HEK293 (cell line): ENCODE data around the gene TACC2.

Experiments used
- CTCF ChIA-PET: fragments of 350-600 bp; formaldehyde crosslinking; extraction: SDS; loops from one replicate; lab custom pipeline; 2021; ENCODE audit warnings: antibody characterized with exemption; lab: Yijun Ruan, JAX
- POLR2A ChIA-PET: fragments of 300-600 bp; formaldehyde crosslinking; extraction: SDS; loops from one replicate; lab custom pipeline; 2020; ENCODE audit warnings: antibody characterized with exemption, inconsistent platforms; lab: Yijun Ruan, JAX
- H3K27ac ChIP-seq: fragments of 200-500 bp; sonication (Bioruptor generic); 2 replicates; pipeline ENCODE4 v1.5.1; 2014; ENCODE audit warnings: low read depth, low read length, control low read depth, inconsistent platforms; ENCODE audit errors: extremely low read depth
- H3K36me3 ChIP-seq, 2 experiments: fragments of 200-500 bp in 1 of 2; sonication (Bioruptor generic) in 1 of 2; 1 replicate in 1 of 2; 2 replicates in 1 of 2; pipeline ENCODE4 v1.5.1; 2014 to 2017; ENCODE audit warnings: inconsistent platforms in 2 of 2, low read length in 2 of 2; ENCODE audit not compliant: control insufficient read depth in 2 of 2, insufficient read depth in 1 of 2
- H3K4me1 ChIP-seq: fragments of 200-500 bp; sonication (Bioruptor generic); 2 replicates; pipeline ENCODE4 v1.5.1; 2014; ENCODE audit warnings: mild to moderate bottlenecking, low read length, inconsistent platforms; ENCODE audit not compliant: control insufficient read depth, insufficient read depth
- H3K4me3 ChIP-seq: 2 replicates; pipeline ENCODE4 v1.5.1; 2011; ENCODE audit warnings: low read depth, mild to moderate bottlenecking, control low read depth, low read length, moderate library complexity
- H3K9me3 ChIP-seq: fragments of 200-500 bp; sonication (Bioruptor generic); 2 replicates; pipeline ENCODE4 v1.5.1; 2014; ENCODE audit warnings: low read depth, low read length, inconsistent platforms; ENCODE audit not compliant: control insufficient read depth, insufficient read depth
- GLIS1 ChIP-seq: fragments of 450-650 bp; formaldehyde crosslinking; IDR thresholded peaks from 2 replicates; pipeline ENCODE4 v1.5.1; 2016; ENCODE audit warnings: missing biosample characterization, missing genetic modification characterization
- PATZ1 ChIP-seq: fragments of 450-650 bp; formaldehyde crosslinking; IDR thresholded peaks from 2 replicates; pipeline ENCODE4 v1.5.1; 2016; ENCODE audit warnings: missing biosample characterization, missing genetic modification characterization
- PRDM1 ChIP-seq: fragments of 450-650 bp; formaldehyde crosslinking; IDR thresholded peaks from 2 replicates; pipeline ENCODE4; 2016; ENCODE audit warnings: missing biosample characterization, missing genetic modification characterization
- ZFP3 ChIP-seq: fragments of 450-650 bp; formaldehyde crosslinking; IDR thresholded peaks from 2 replicates; pipeline ENCODE4 v1.5.1; 2016; ENCODE audit warnings: low read depth, missing biosample characterization, missing genetic modification characterization
- ZNF169 ChIP-seq: fragments of 450-650 bp; formaldehyde crosslinking; IDR thresholded peaks from 2 replicates; pipeline ENCODE4 v1.5.1; 2016; ENCODE audit warnings: missing biosample characterization, missing genetic modification characterization
- ZNF223 ChIP-seq: fragments of 450-650 bp; formaldehyde crosslinking; IDR thresholded peaks from 2 replicates; pipeline ENCODE4 v1.5.1; 2016; ENCODE audit warnings: missing biosample characterization, missing genetic modification characterization
- ZNF335 ChIP-seq: fragments of 450-650 bp; formaldehyde crosslinking; conservative IDR thresholded peaks from 2 replicates; pipeline ENCODE4 v1.5.1; 2016; ENCODE audit warnings: missing biosample characterization, missing genetic modification characterization
- ZNF513 ChIP-seq: fragments of 450-650 bp; IDR thresholded peaks from 2 replicates; pipeline ENCODE4 v1.5.1; 2018; ENCODE audit warnings: missing biosample characterization, missing genetic modification characterization
- ZNF521 ChIP-seq: fragments of 450-650 bp; formaldehyde crosslinking; IDR thresholded peaks from 2 replicates; pipeline ENCODE4 v1.5.1; 2017; ENCODE audit warnings: missing biosample characterization, mild to moderate bottlenecking, missing genetic modification characterization
- ZNF530 ChIP-seq: fragments of 450-650 bp; formaldehyde crosslinking; IDR thresholded peaks from 2 replicates; pipeline ENCODE4 v1.5.1; 2016; ENCODE audit warnings: low read depth, missing biosample characterization, missing genetic modification characterization
- TF ChIP-seq, protein P1 (sequence below): fragments of 450-650 bp; formaldehyde crosslinking; IDR thresholded peaks from 2 replicates; pipeline ENCODE4 v1.5.1; 2016; ENCODE audit warnings: missing biosample characterization, missing genetic modification characterization, borderline replicate concordance
- TF ChIP-seq, protein P2 (sequence below): fragments of 450-650 bp; formaldehyde crosslinking; IDR thresholded peaks from 2 replicates; pipeline ENCODE4; 2016; ENCODE audit warnings: missing biosample characterization, missing genetic modification characterization

The TACC2 gene

GRCh38 chr10:122126763-122127659 is 138.0 kb downstream of the TACC2 start (continued):
- TF ChIP-seq, protein P1, sequence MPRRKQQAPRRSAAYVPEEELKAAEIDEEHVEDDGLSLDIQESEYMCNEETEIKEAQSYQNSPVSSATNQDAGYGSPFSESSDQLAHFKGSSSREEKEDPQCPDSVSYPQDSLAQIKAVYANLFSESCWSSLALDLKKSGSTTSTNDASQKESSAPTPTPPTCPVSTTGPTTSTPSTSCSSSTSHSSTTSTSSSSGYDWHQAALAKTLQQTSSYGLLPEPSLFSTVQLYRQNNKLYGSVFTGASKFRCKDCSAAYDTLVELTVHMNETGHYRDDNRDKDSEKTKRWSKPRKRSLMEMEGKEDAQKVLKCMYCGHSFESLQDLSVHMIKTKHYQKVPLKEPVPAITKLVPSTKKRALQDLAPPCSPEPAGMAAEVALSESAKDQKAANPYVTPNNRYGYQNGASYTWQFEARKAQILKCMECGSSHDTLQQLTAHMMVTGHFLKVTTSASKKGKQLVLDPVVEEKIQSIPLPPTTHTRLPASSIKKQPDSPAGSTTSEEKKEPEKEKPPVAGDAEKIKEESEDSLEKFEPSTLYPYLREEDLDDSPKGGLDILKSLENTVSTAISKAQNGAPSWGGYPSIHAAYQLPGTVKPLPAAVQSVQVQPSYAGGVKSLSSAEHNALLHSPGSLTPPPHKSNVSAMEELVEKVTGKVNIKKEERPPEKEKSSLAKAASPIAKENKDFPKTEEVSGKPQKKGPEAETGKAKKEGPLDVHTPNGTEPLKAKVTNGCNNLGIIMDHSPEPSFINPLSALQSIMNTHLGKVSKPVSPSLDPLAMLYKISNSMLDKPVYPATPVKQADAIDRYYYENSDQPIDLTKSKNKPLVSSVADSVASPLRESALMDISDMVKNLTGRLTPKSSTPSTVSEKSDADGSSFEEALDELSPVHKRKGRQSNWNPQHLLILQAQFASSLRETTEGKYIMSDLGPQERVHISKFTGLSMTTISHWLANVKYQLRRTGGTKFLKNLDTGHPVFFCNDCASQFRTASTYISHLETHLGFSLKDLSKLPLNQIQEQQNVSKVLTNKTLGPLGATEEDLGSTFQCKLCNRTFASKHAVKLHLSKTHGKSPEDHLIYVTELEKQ, result no peak
- TF ChIP-seq ZNF169 (tag by site-specific recombination) (no peak), ZNF521 (tag by site-specific recombination) (no peak), ZNF335 (tag by site-specific recombination) (peak; percentile 32; the same call in 1 of the 2 replicates), ZNF513 (no peak), ZNF530 (tag by site-specific recombination) (no peak), ZFP3 (no peak)

DNA sequence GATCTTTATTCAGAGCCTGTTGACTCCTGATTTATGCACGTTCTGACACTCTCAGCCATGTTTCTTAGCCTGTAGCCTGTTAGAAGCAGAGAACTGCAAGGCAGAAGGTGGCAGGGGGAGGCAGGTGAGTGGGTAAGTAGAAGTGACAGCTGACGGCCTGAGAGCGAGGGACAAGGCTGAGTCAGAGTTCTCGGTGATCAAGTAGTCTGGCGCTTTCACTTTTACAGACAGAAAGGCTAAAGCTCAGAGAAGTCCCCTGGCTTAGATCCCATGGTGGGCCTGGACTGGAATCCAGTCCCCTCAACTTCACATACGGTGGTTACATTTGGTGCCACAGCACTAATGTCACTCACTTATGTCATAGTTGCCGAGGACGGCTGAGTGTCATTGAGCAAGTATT is 139.0 kb downstream of the TACC2 start:
- ChIA-PET CTCF (interaction anchor here (0.9 to 1.6 kb wide), 4 partner anchors 13 to 437 kb away, joined by 3 to 8 read pairs (median 4); no protein-coding TSS in a partner anchor), POLR2A (interaction anchor here (0.6 to 1.6 kb wide), 4 partner anchors 13 to 35 kb away, joined by 3 to 4 read pairs (median 4); no protein-coding TSS in a partner anchor)
- Histone ChIP-seq H3K4me1 (peaks cover 16% of the 10 kb centered on the region), H3K36me3 (no peaks in the 10 kb centered on the region), H3K4me3 (peak overlapping the region; percentile 12), H3K9me3 (no peaks in the 10 kb centered on the region), H3K27ac (no peak overlapping the region)
- TF ChIP-seq PRDM1 (tag by site-specific recombination), result peak; percentile 52; the same call in 1 of the 2 replicates
- TF ChIP-seq, protein P2, sequence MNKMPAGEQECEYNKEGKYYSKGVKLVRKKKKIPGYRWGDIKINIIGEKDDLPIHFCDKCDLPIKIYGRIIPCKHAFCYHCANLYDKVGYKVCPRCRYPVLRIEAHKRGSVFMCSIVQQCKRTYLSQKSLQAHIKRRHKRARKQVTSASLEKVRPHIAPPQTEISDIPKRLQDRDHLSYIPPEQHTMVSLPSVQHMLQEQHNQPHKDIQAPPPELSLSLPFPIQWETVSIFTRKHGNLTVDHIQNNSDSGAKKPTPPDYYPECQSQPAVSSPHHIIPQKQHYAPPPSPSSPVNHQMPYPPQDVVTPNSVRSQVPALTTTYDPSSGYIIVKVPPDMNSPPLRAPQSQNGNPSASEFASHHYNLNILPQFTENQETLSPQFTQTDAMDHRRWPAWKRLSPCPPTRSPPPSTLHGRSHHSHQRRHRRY, result no peak
- no peak for TF ChIP-seq ZNF223 (tag by site-specific recombination)

GRCh38 chr10:122128357-122128756 is 139.4 kb downstream of the TACC2 start:
- Histone ChIP-seq H3K27ac (no peak overlapping the region), H3K9me3 (no peaks in the 10 kb centered on the region), H3K4me3 (no peak overlapping the region), H3K36me3 (no peaks in the 10 kb centered on the region), H3K4me1 (peaks cover 16% of the 10 kb centered on the region)
- ChIA-PET CTCF (interaction anchor here (0.6 to 1.6 kb wide), 4 partner anchors 13 to 437 kb away, joined by 3 to 8 read pairs (median 4); no protein-coding TSS in a partner anchor), POLR2A (interaction anchor here (0.7 to 1.6 kb wide), 2 partner anchors 18 to 34 kb away, joined by 3 to 4 read pairs; no protein-coding TSS in a partner anchor)
- no peak for TF ChIP-seq PATZ1 (tag by site-specific recombination)
- TF ChIP-seq GLIS1 (tag by site-specific recombination), result no peak
